Upper lobe of right lung (tissue), 1 donor: ENCODE measurements around the gene SLC9A9. TPM values are rescaled to one million over a fixed set of nuclear protein-coding genes. Genes with fewer than 3 reads are reported as not detected.

ENCODE experiments used
- ATAC-seq: fragments of 200-7000 bp; cut with Tn5 transposase; one replicate; pipeline ENCODE4 v1.9.1; 2020; ENCODE audit warnings: mild to moderate bottlenecking, moderate library complexity
- DNase-seq: peaks from one replicate; pipeline ENCODE4 v3.0.0-alpha.2; 2020
- H3K27ac ChIP-seq: fragments of 200-600 bp; one replicate; pipeline ENCODE4 v1.8.0; 2022
- H3K27me3 ChIP-seq: fragments of 200-600 bp; one replicate; pipeline ENCODE4 v1.8.0; 2022; ENCODE audit warnings: mild to moderate bottlenecking
- H3K36me3 ChIP-seq: fragments of 200-600 bp; one replicate; pipeline ENCODE4 v1.8.0; 2022
- H3K4me1 ChIP-seq: fragments of 200-600 bp; one replicate; pipeline ENCODE4 v1.8.0; 2022
- H3K4me3 ChIP-seq: fragments of 200-600 bp; one replicate; pipeline ENCODE4 v1.8.0; 2022; ENCODE audit warnings: mild to moderate bottlenecking
- H3K9me3 ChIP-seq: fragments of 200-600 bp; one replicate; pipeline ENCODE4 v1.8.0; 2022
- CTCF ChIP-seq: fragments of 200-600 bp; IDR thresholded peaks from one replicate; pipeline ENCODE4 v1.8.0; 2022; ENCODE audit warnings: antibody characterized with exemption
- intact Hi-C: fragments of 100-400 bp; cut with DNase I; formaldehyde crosslinking; loops from one replicate; pipeline ENCODE4 v1.11.0; 2022
- total RNA-seq: library from RNA; stranded (reverse); fragmentation: NEBNext Ultra II Directional; extraction: Animal tissue kit (Norgen Biotek cat#: 25700); gene quantifications from one replicate; pipeline ENCODE4 v1.2.1, GENCODE V29; 2021
- donor health status: DM: no; HTN: yes; CAD: no; lungs with severe emphysema.

The SLC9A9 gene
- total RNA-seq, 1 donor from 2014 or later: 13.3 TPM

GRCh38 chr3:143241481-143241951 is 606.8 kb downstream of the SLC9A9 start:
- Histone ChIP-seq H3K36me3 (no peaks in the 10 kb centered on the region), H3K9me3 (no peaks in the 10 kb centered on the region), H3K27ac (no peak overlapping the region), H3K4me3 (no peak overlapping the region), H3K27me3 (no peaks in the 10 kb centered on the region), H3K4me1 (no peaks in the 10 kb centered on the region)
- intact Hi-C loops: no loop called here
- DNase-seq: no peak
- no peak for TF ChIP-seq CTCF
- ATAC-seq: no peak

- no peak overlapping the region for H3K4me3 ChIP-seq
- no peak overlapping the region for H3K27ac ChIP-seq
- H3K36me3 ChIP-seq: no peaks in the 10 kb centered on the region
- ATAC-seq (no peak), DNase-seq (no peak)
- no peaks in the 10 kb centered on the region for H3K9me3 ChIP-seq
- no peaks in the 10 kb centered on the region for H3K27me3 ChIP-seq
- TF ChIP-seq CTCF: no peak
- intact Hi-C loops: no loop called here
- H3K4me1 ChIP-seq: no peaks in the 10 kb centered on the region
These were observed 607.4 kb downstream of the SLC9A9 start for GRCh38 chr3:143240886-143241285.

GRCh38 chr3:143239031-143239430 is 609.2 kb downstream of the SLC9A9 start:
- H3K27ac ChIP-seq: no peak overlapping the region
- no peaks in the 10 kb centered on the region for H3K4me1 ChIP-seq
- no peaks in the 10 kb centered on the region for H3K9me3 ChIP-seq
- no peaks in the 10 kb centered on the region for H3K36me3 ChIP-seq
- H3K4me3 ChIP-seq: no peak overlapping the region
- intact Hi-C loops: no loop called here
- no peak for ATAC-seq
- no peak for DNase-seq
- no peaks in the 10 kb centered on the region for H3K27me3 ChIP-seq
- no peak for TF ChIP-seq CTCF

GRCh38 chr3:143237077-143237627 is 611.1 kb downstream of the SLC9A9 start:
- Histone ChIP-seq H3K27ac (no peak overlapping the region), H3K27me3 (no peaks in the 10 kb centered on the region), H3K36me3 (no peaks in the 10 kb centered on the region), H3K9me3 (no peaks in the 10 kb centered on the region), H3K4me3 (no peak overlapping the region), H3K4me1 (no peaks in the 10 kb centered on the region)
- no peak for ATAC-seq
- no peak for TF ChIP-seq CTCF
- no peak for DNase-seq
- intact Hi-C loops: no loop called here

- TF ChIP-seq CTCF: no peak
- Histone ChIP-seq H3K27me3 (no peaks in the 10 kb centered on the region), H3K27ac (no peak overlapping the region), H3K9me3 (no peaks in the 10 kb centered on the region), H3K36me3 (no peaks in the 10 kb centered on the region), H3K4me3 (no peak overlapping the region), H3K4me1 (no peaks in the 10 kb centered on the region)
- ATAC-seq (no peak), DNase-seq (no peak)
- intact Hi-C loops: no loop called here
These were observed 611.9 kb downstream of the SLC9A9 start for GRCh38 chr3:143236226-143236964.
